ENCODE results near the gene AGAP1. TPM values are rescaled to one million over a fixed set of nuclear protein-coding genes. Genes with fewer than 3 reads are reported as not detected.

Gene AGAP1
- total and polyA plus RNA-seq, 11 donors = 5.9 to 21.6 (median 18.9) TPM

- peak overlapping the region in 1 of 12 donors; percentile 9 for H3K27ac ChIP-seq
- intact Hi-C loops (cut with DNase I) = no loop called here
- no peaks in the 10 kb centered on the region for H3K36me3 ChIP-seq
- no peak for TF ChIP-seq POLR2A (IDR thresholded peaks at IDR 0.05)
- TF ChIP-seq CTCF (IDR thresholded peaks at IDR 0.05) = no peak
- WGBS, 4 donors = 81 to 90% (median 86%) methylated on average over 17 of the region's 17 CpGs
- no peaks in the 10 kb centered on the region for H3K27me3 ChIP-seq
- H3K9me3 ChIP-seq = no peaks in the 10 kb centered on the region
- peaks cover 0 to 16% (median 0%) of the 10 kb centered on the region in 12 donors for H3K4me1 ChIP-seq
- peak in 1 of 4 donors; percentile 50 for ATAC-seq
- DNase-seq = peak in 1 of 5 donors; percentile 18
- no peak overlapping the region for H3K4me3 ChIP-seq
These were observed 456.0 kb downstream of the AGAP1 start for GRCh38 chr2:235949567-235950472.

- DNase-seq (no peak), ATAC-seq (no peak)
- Histone ChIP-seq H3K4me3 (no peak overlapping the region), H3K36me3 (no peaks in the 10 kb centered on the region), H3K4me1 (peaks cover 0 to 16% (median 0%) of the 10 kb centered on the region in 12 donors), H3K27ac (no peak overlapping the region), H3K27me3 (no peaks in the 10 kb centered on the region), H3K9me3 (no peaks in the 10 kb centered on the region)
- WGBS, 4 donors = 49 to 70% (median 62%) methylated on average over 3 of the region's 3 CpGs
- intact Hi-C loops (cut with DNase I) = no loop called here
- TF ChIP-seq CTCF (IDR thresholded peaks at IDR 0.05) (no peak), POLR2A (IDR thresholded peaks at IDR 0.05) (no peak)
These were observed 456.6 kb downstream of the AGAP1 start for GRCh38 chr2:235950473-235950809.

- WGBS, 4 donors = 82 to 88% (median 85%) methylated on average over 6 of the region's 6 CpGs
- DNase-seq = no peak
- TF ChIP-seq POLR2A (IDR thresholded peaks at IDR 0.05) (no peak), CTCF (IDR thresholded peaks at IDR 0.05) (no peak)
- no peak for ATAC-seq
- intact Hi-C loops (cut with DNase I) = no loop called here
- no peak overlapping the region for H3K4me3 ChIP-seq
- peaks cover 0 to 16% (median 0%) of the 10 kb centered on the region in 12 donors for H3K4me1 ChIP-seq
- H3K27me3 ChIP-seq = no peaks in the 10 kb centered on the region
- no peaks in the 10 kb centered on the region for H3K9me3 ChIP-seq
- no peak overlapping the region for H3K27ac ChIP-seq
- H3K36me3 ChIP-seq = peaks cover 0 to 2% (median 0%) of the 10 kb centered on the region in 9 donors
These were observed 457.6 kb downstream of the AGAP1 start for GRCh38 chr2:235951493-235951892.

GRCh38 chr2:235951982-235952381 lies 458.1 kb downstream of the AGAP1 start:
- Histone ChIP-seq H3K4me3 (no peak overlapping the region), H3K9me3 (no peaks in the 10 kb centered on the region), H3K4me1 (peaks cover 0 to 16% (median 0%) of the 10 kb centered on the region in 12 donors), H3K36me3 (peaks cover 0 to 2% (median 0%) of the 10 kb centered on the region in 9 donors), H3K27me3 (no peaks in the 10 kb centered on the region), H3K27ac (no peak overlapping the region)
- no peak for TF ChIP-seq CTCF (IDR thresholded peaks at IDR 0.05)
- TF ChIP-seq POLR2A (IDR thresholded peaks at IDR 0.05) = no peak
- 40 to 75% (median 56%) methylated on average over 2 of the region's 2 CpGs for WGBS, 4 donors
- intact Hi-C loops (cut with DNase I) = no loop called here
- DNase-seq (no peak), ATAC-seq (no peak)

Data from heart left ventricle (tissue), 16 donors.